Tibial nerve (tissue), 4 donors: Measurements from ENCODE around the gene SLC39A11.

Experiments
- CTCF ChIP-seq, 5 experiments: fragments of 200-600 bp in 3 of 5; fragments of 450-650 bp in 2 of 5; sonication (generic) in 3 of 5; IDR thresholded peaks; one replicate each; pipeline ENCODE4 v1.5.1; 2016 to 2019; ENCODE audit warnings: antibody characterized with exemption in 5 of 5, mild to moderate bottlenecking in 3 of 5, moderate library complexity in 2 of 5
- EP300 ChIP-seq, 2 donors: sonication (generic); formaldehyde crosslinking; IDR thresholded peaks; one replicate each; pipeline ENCODE4 v1.6.1; 2017; ENCODE audit warnings: antibody characterized with exemption in 2 of 2, mild to moderate bottlenecking in 1 of 2

- TF ChIP-seq CTCF (IDR thresholded peaks at IDR 0.05) (no peak), EP300 (IDR thresholded peaks at IDR 0.05) (no peak)
Observed at GRCh38 chr17:72876413-72876812, 216.1 kb downstream of the SLC39A11 start.
